ENCODE data around the gene TMEM203.

Gene TMEM203

DNA sequence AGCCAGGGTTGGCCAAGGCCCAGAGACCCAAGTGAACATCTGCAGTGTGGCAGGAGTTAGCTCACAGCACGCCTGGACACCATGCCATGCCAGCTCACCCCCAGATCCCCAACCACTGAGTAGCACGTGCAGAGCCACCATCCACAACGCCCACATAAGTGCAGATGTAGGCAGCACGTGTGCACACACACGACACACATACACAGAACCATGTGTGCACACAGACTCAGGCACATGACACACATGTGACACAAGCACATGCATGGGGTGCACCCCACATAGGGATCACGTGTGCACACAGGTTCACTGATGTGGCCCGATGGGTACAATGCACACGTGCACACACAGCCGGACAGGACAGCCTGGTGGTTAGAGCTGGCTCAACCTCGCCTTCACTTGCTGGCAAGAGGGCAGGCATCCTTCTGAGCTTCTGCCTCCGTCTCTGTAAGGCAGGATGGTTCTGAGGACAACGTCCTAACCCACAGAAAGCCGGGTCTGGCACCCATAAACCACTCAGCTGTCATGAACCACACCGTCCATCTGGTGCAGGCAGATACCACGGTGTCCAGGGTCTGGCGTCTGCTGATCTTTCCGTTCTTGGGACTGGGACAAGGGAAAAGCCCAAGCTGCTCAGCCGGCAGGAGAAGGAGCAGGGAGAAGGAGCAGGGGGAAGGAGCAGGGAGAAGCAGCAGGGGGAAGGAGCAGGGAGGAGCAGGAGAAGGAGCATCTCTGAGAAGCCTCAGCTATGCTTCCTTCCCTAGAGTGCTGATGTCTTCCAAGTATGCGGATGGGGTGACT, 47.6 kb downstream of the TMEM203 start:
- no peaks in the 10 kb centered on the region for H3K27me3 ChIP-seq (ENCODE audit: control insufficient read depth, insufficient read depth, low read length)
- TF ChIP-seq, protein P1, sequence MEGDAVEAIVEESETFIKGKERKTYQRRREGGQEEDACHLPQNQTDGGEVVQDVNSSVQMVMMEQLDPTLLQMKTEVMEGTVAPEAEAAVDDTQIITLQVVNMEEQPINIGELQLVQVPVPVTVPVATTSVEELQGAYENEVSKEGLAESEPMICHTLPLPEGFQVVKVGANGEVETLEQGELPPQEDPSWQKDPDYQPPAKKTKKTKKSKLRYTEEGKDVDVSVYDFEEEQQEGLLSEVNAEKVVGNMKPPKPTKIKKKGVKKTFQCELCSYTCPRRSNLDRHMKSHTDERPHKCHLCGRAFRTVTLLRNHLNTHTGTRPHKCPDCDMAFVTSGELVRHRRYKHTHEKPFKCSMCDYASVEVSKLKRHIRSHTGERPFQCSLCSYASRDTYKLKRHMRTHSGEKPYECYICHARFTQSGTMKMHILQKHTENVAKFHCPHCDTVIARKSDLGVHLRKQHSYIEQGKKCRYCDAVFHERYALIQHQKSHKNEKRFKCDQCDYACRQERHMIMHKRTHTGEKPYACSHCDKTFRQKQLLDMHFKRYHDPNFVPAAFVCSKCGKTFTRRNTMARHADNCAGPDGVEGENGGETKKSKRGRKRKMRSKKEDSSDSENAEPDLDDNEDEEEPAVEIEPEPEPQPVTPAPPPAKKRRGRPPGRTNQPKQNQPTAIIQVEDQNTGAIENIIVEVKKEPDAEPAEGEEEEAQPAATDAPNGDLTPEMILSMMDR (IDR thresholded peaks at IDR 0.05), result no peak

DNA sequence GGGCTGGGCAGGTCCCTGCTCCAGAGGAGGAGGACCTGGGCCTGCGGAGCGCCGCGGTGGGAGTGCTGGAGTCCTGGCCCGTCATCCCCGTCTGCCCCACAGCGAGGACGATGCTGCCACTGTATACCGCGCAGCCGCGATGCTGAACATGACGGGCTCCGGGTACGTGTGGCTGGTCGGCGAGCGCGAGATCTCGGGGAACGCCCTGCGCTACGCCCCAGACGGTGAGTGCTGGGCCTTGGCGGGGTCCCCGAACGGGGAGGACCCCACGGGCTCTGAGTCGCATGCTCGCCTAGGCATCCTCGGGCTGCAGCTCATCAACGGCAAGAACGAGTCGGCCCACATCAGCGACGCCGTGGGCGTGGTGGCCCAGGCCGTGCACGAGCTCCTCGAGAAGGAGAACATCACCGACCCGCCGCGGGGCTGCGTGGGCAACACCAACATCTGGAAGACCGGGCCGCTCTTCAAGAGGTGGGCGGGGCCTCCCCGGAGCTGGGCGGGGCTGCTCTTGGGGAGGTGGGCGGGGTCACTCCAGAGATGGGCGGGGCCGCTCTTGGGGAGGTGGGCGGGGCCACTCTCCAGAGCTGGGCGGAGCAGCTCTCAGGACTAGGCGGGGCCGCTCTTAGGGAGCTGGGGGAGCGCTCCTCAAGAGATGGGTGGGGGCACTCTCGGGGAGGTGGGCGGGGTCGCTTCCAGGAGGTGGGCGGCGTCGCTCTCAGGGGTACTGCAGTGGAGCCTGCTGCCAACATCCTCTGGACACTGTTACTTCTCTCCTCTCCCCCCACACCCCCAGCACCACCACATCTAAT, 48.7 kb downstream of the TMEM203 start:
- H3K36me3 ChIP-seq (ENCODE audit: control insufficient read depth, insufficient read depth, low read length), result no peaks in the 10 kb centered on the region
- TF ChIP-seq, protein P1 (IDR thresholded peaks at IDR 0.05), result no peak
- no peak overlapping the region for H3K9ac ChIP-seq
- no peak overlapping the region for H3K27ac ChIP-seq
- no peaks in the 10 kb centered on the region for H3K79me2 ChIP-seq
- H2AFZ ChIP-seq, result no peak overlapping the region
- no peaks in the 10 kb centered on the region for H3K27me3 ChIP-seq (ENCODE audit: control insufficient read depth, insufficient read depth, low read length)
- no peaks in the 10 kb centered on the region for H3K4me1 ChIP-seq
- no peak overlapping the region for H3K4me3 ChIP-seq (ENCODE audit: low read depth, low read length)
- H3K4me2 ChIP-seq (ENCODE audit: low read length), result no peak overlapping the region
- H3K9me3 ChIP-seq (ENCODE audit: control insufficient read depth, low read length), result no peaks in the 10 kb centered on the region

More for the DNA sequence above, 47.6 kb downstream of the TMEM203 start:
- no peak overlapping the region for H3K4me2 ChIP-seq (ENCODE audit: low read length)
- H2AFZ ChIP-seq, result no peak overlapping the region
- no peak overlapping the region for H3K27ac ChIP-seq
- H3K79me2 ChIP-seq, result no peaks in the 10 kb centered on the region
- H3K9ac ChIP-seq, result no peak overlapping the region
- H3K4me3 ChIP-seq (ENCODE audit: low read depth, low read length), result no peak overlapping the region
- no peaks in the 10 kb centered on the region for H3K36me3 ChIP-seq (ENCODE audit: control insufficient read depth, insufficient read depth, low read length)
- no peaks in the 10 kb centered on the region for H3K4me1 ChIP-seq
- no peaks in the 10 kb centered on the region for H3K9me3 ChIP-seq (ENCODE audit: control insufficient read depth, low read length)
